Activated T-cell treated with anti-CD3 and anti-CD28 coated beads for 1 hour (primary cell): ENCODE results near the gene TNXB.
"Not testable (repeated sequence)": the region's sequence is repeated elsewhere in the genome, so short reads cannot be mapped to it uniquely, and the experiment has no call there.

Experiments used
- DNase-seq: peaks from one replicate; pipeline ENCODE4 v3.0.0-alpha.2; 2020; ENCODE audit warnings: low read depth

TNXB gene

GRCh38 chr6:32144238-32144637 is 35.1 kb upstream of the TNXB start:
- DNase-seq = not testable (repeated sequence)

GRCh38 chr6:32140420-32141046 is 31.4 kb upstream of the TNXB start:
- no peak for DNase-seq

- DNase-seq = no peak
Observed at GRCh38 chr6:32139590-32139989, 30.5 kb upstream of the TNXB start.

GRCh38 chr6:32137454-32137853 is 28.3 kb upstream of the TNXB start:
- no peak for DNase-seq

- DNase-seq = no peak
Observed at GRCh38 chr6:32133786-32134185, 24.6 kb upstream of the TNXB start.

- DNase-seq = no peak
Observed at GRCh38 chr6:32132110-32132509, 23.0 kb upstream of the TNXB start.

GRCh38 chr6:32131439-32131948 is 22.4 kb upstream of the TNXB start:
- no peak for DNase-seq

GRCh38 chr6:32129297-32130088 is 20.4 kb upstream of the TNXB start:
- DNase-seq = no peak

GRCh38 chr6:32128751-32129296 is 19.7 kb upstream of the TNXB start:
- DNase-seq = no peak

- peak; percentile 93 for DNase-seq
Observed at GRCh38 chr6:32127717-32128592, 18.8 kb upstream of the TNXB start, which contains the start of gene ATF6B. Gene ATF6B, minus strand, starts transcription at chr6:32128246. Its CDS starts 39 bp downstream, at chr6:32128207.

GRCh38 chr6:32127409-32127716 is 18.2 kb upstream of the TNXB start:
- DNase-seq = no peak

- DNase-seq = no peak
Observed at GRCh38 chr6:32126880-32127279, 17.7 kb upstream of the TNXB start.

GRCh38 chr6:32123681-32124080 is 14.5 kb upstream of the TNXB start:
- no peak for DNase-seq

- DNase-seq = no peak
Observed at GRCh38 chr6:32120573-32121059, 11.5 kb upstream of the TNXB start.

GRCh38 chr6:32118782-32119628 is 9.9 kb upstream of the TNXB start:
- peak; percentile 54 for DNase-seq

- no peak for DNase-seq
Observed at GRCh38 chr6:32117461-32117860, 8.3 kb upstream of the TNXB start.

GRCh38 chr6:32116674-32117073 is 7.5 kb upstream of the TNXB start:
- DNase-seq = no peak

GRCh38 chr6:32115623-32116022 is 6.5 kb upstream of the TNXB start:
- DNase-seq = no peak

GRCh38 chr6:32114796-32115195 is 5.7 kb upstream of the TNXB start:
- DNase-seq = no peak

GRCh38 chr6:32113386-32114352 is 4.5 kb upstream of the TNXB start:
- DNase-seq = no peak
